NCI-H1930 (cell line): ENCODE data around the gene TUBG1.
A peak's percentile ranks its signal among the peaks of the same experiment; 100 is the strongest.

ENCODE experiments used
- DNase-seq, 2 experiments: peaks; one replicate each; lab custom pipeline; 2025; lab: John Stamatoyannopoulos, UW

TUBG1 gene

GRCh38 chr17:42609182-42609813 is at the start of gene TUBG1, which contains the start of gene RETREG3:
Gene TUBG1 (plus strand): TSS chr17:42609683. CDS start chr17:42609738, 55 bp downstream.
Gene RETREG3 (minus strand): TSS chr17:42609374. CDS start chr17:42609324, 50 bp downstream.
- DNase-seq, result peak; percentile 97 to 99

- DNase-seq, result no peak
Measured at GRCh38 chr17:42560246-42560645, 49.2 kb upstream of the TUBG1 start.

- peak; percentile 93 to 98 for DNase-seq
Measured at GRCh38 chr17:42561897-42562387, 47.5 kb upstream of the TUBG1 start, which contains the start of gene COASY. Gene COASY (plus strand): TSS chr17:42562148. CDS start chr17:42562623, 475 bp downstream.

- DNase-seq, result no peak
Measured at GRCh38 chr17:42562388-42563142, 46.9 kb upstream of the TUBG1 start.

- DNase-seq, result no peak
Measured at GRCh38 chr17:42563143-42563509, 46.4 kb upstream of the TUBG1 start.

GRCh38 chr17:42563543-42563942 is 45.9 kb upstream of the TUBG1 start:
- DNase-seq, result no peak

- DNase-seq, result no peak
Measured at GRCh38 chr17:42563950-42564349, 45.5 kb upstream of the TUBG1 start.

- no peak for DNase-seq
Measured at GRCh38 chr17:42564815-42565522, 44.5 kb upstream of the TUBG1 start.

- DNase-seq, result no peak
Measured at GRCh38 chr17:42565523-42566214, 43.8 kb upstream of the TUBG1 start.

- no peak for DNase-seq
Measured at GRCh38 chr17:42566215-42566882, 43.1 kb upstream of the TUBG1 start.

GRCh38 chr17:42566883-42567573 is 42.5 kb upstream of the TUBG1 start, which contains the start of gene MLX:
Gene MLX (plus strand): TSS chr17:42567100. CDS start chr17:42567125, 25 bp downstream.
- peak; percentile 69 to 89 for DNase-seq

GRCh38 chr17:42568341-42569111 is 41.0 kb upstream of the TUBG1 start:
- DNase-seq, result no peak

- DNase-seq, result no peak
Measured at GRCh38 chr17:42571435-42572225, 37.9 kb upstream of the TUBG1 start.

- DNase-seq, result no peak
Measured at GRCh38 chr17:42573095-42573494, 36.4 kb upstream of the TUBG1 start.

- DNase-seq, result no peak
Measured at GRCh38 chr17:42574463-42574862, 35.0 kb upstream of the TUBG1 start.

GRCh38 chr17:42577140-42577531 is 32.3 kb upstream of the TUBG1 start:
- no peak for DNase-seq

GRCh38 chr17:42577532-42578281 is 31.8 kb upstream of the TUBG1 start, which contains the start of gene PSMC3IP:
Gene PSMC3IP (minus strand): TSS chr17:42577729. CDS start chr17:42577686, 43 bp downstream.
- peak; percentile 85 to 90 for DNase-seq

GRCh38 chr17:42578282-42578869 is 31.1 kb upstream of the TUBG1 start:
- DNase-seq, result peak; percentile 44 to 65
